HG02642 (cell line): ENCODE data around the gene POLA1.
"Not testable (repeated sequence)": the region's sequence is repeated elsewhere in the genome, so short reads cannot be mapped to it uniquely, and the experiment has no call there.

Experiments
- ATAC-seq: cut with Tn5 transposase; IDR thresholded peaks from one replicate; pipeline ENCODE4 v1.9.1; 2021; ENCODE audit warnings: mild to moderate bottlenecking; ENCODE audit not compliant: unreplicated experiment, poor library complexity

Gene POLA1

GRCh38 chrX:24790166-24790565, 96.4 kb downstream of the POLA1 start:
- no peak for ATAC-seq

- no peak for ATAC-seq
Observed at GRCh38 chrX:24796204-24796603, 102.5 kb downstream of the POLA1 start.

- ATAC-seq, result no peak
Observed at GRCh38 chrX:24799078-24799477, 105.4 kb downstream of the POLA1 start.

- ATAC-seq, result no peak
Observed at GRCh38 chrX:24799565-24799964, 105.8 kb downstream of the POLA1 start.

GRCh38 chrX:24805201-24805600, 111.5 kb downstream of the POLA1 start:
- ATAC-seq, result no peak

- ATAC-seq, result not testable (repeated sequence)
Observed at GRCh38 chrX:24819807-24820206, 126.1 kb downstream of the POLA1 start.

DNA sequence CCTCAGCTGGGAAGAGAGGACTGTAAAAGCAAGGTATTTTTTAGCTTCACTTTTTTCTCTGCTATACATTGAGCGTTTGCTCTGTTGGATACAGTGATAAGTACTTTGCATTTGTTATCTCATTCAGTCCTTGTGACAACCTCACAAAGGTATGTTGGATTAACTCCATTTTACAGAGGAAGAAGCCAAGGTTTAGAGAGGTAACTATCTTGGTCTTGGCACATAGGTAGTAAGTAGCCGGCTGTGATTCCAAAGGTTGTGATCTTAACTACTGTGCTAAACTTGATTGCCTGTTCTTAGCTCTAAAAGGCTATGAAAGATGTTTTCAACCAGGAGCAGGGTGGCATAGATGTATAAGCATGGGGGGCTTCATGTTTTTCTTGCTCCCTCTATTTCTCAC, 134.4 kb downstream of the POLA1 start:
- no peak for ATAC-seq

- ATAC-seq, result no peak
Observed at GRCh38 chrX:24828600-24828999, 134.9 kb downstream of the POLA1 start.

- no peak for ATAC-seq
Observed at GRCh38 chrX:24833695-24834094, 140.0 kb downstream of the POLA1 start.

- no peak for ATAC-seq
Observed at GRCh38 chrX:24837966-24838365, 144.2 kb downstream of the POLA1 start.

DNA sequence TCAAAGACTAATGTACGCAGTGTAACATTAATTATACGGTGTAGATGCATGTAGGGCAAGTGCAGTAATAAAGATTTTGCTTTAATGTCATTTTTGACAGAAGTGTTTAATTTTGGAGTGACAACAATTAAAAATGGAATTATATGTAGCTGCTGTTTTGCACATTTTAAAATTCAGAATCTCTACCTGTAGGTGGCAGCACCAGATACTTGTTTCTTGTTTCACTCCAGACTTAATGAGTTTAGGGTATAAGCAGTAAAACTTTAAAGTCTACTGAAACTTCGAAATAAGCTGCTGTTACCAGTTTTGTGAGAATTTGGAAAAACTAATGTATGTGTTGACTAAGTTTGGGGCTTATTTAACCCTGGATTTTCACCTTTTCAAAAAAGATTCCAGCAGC, 144.9 kb downstream of the POLA1 start:
- ATAC-seq, result no peak

- no peak for ATAC-seq
Observed at GRCh38 chrX:24839331-24839730, 145.6 kb downstream of the POLA1 start.

DNA sequence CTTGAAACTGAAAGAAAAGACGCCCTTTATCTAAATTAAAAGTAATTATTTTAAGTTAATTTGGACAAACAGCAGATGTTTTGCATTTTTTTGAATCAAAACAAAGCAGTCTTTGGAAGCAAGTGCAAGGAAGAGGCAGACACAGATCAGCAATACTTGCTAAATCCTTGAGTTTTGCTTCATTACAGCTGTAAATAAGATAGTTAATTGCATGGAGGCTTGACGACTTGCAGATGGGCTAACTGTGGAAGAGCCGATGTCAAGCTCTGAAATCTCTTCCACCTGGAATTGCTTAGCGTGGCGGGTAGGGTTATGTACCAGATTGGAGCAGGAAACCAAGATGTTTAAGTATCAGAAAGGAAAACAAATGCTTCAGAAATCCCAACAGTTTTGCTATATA, 148.8 kb downstream of the POLA1 start:
- ATAC-seq, result no peak

DNA sequence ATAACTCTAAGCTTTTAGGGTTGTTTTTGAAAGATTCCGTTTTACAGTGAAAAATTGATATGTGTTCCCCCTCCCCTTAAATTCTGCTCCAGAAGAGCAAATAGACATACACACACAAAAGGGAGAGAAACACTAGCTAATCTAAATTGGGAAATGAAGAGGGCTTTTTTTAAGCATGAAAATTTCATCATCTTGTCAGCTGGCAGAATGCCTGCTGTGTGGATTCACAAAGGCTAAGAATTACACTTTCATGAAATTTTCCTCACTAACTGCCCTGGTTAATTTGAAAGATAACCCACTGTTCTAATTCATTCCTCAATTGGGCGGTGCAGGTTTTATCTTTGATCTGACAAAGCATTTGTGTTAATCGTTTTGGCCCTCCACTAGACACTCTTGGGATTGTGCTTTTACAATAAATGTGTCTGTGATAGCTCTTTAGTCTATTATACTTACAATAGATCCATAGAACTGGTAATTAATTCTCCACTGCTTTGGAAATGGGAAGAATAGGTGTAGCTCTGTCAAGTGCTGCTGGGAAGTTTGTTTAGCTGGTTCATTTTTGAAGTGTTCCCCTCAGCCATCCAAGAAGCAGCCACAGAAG, 152.9 kb downstream of the POLA1 start:
- ATAC-seq, result no peak

DNA sequence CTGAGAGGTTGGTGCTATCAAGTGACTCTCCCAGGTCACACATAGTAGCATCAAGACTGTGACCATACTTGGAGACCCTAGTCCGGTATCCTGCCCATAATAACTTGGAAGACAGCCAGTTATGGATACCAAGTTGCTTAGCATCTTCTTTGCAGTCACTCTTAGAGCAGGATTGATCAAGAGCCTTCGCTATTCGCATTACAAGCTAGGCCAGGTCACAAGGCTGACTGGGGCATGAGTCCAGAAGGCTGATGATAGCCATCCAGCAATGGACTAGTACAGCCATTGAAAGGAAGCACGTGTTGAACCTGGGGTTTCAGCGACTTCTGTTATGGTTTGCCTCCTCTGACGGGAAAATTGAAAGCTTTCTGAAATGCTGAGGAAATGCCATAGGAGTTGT, 157.6 kb downstream of the POLA1 start:
- ATAC-seq, result no peak

GRCh38 chrX:24851780-24852179, 158.1 kb downstream of the POLA1 start:
- ATAC-seq, result no peak

DNA sequence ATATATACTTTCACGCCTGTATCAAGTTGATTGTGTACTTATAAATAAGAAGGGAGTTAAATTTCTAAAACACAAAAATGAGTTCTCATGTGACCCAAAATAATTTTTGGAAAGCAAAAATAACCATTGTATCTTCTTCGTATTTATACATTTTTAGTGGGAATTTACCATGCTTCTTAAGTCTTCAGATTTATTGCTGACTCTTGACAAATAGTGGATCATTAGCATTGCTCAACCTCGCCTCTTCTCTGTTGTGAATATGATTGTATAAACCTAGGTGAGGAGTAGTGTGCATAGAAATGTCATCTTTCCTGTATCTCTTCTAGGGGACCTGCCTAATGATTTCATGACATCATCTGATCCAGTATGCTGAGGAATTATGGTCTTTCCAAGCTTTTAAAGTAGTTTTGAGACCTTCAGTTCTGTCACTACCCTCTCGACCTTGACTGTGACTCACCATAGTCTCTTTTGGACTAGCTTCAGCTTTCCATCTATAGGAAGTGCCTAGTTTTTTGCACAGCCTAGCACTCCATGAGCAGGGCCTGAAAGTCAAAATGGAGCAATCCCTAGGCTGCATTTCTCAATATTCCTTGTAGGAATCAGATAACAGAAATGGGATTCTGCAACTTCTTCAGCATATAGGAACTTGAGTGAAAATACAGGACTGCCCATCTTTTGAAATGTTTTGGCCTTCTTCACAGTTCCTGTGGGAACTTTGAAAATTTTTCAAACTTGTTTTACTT, 164.5 kb downstream of the POLA1 start:
- no peak for ATAC-seq

DNA sequence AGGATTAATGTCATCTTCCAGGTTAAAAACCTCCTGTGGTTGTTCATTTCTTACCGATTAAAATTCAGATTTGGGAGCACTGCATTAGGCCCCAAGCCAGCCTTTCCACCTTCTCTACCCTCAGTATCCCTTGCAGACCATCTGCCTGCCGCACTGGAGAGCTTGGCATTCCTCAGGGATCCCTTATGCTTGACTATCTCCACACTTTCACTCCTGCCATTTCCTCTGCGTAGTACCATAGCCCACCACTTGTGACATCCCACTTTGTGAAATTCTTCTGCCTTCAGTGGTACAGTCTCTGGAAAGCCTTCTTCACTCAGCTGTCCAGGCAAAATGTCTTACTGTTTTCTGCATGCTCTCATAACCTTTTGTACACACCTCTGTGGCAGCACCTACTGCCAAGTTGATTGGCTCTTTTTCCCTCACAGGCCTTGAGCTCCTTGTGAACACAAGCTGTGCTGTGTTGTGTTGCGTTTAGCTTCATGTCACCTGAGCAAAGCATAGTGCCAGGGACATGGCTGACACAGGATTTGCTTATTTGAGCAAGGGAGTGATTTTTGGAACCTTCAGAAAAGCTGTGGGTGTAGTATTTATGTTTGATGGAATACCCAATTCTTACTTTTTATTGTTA, 165.6 kb downstream of the POLA1 start:
- no peak for ATAC-seq

DNA sequence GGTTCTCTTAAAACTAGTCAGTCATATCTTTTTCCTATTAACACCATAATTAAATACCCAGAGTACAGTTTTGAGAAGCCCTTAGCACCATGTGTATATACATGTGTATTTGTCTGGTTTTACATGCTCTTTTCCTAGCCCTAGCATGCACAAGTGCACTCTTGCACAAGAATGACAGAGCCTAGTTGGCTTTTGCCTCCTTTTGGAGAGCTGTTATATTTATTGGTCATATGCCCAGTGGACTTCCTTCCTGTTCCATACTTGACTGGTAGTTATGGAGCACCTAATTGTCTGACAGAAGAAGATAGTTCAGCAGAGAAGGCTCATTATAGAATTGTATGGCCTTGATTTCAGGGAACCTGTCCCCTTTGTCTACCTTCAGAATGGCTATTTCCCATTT, 166.4 kb downstream of the POLA1 start:
- ATAC-seq, result no peak

GRCh38 chrX:24862343-24862742, 168.6 kb downstream of the POLA1 start:
- ATAC-seq, result no peak

DNA sequence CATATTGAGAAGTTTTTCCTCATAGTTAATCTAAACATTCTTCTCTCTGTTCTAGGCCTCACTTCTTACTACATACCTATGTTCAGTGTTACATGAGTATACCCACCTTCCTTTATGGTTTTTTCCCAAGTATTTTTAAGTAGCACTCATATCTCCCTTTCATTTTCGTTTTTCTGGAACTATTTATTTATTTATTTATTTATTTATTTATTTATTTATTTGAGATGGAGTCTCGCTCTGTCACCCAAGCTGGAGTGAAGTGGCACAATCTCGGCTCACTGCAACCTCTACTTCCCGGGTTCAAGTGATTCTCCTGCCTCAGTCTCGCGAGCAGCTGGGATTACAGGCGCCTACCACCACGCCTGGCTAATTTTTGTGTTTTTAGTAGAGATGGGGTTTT, 170.1 kb downstream of the POLA1 start:
- ATAC-seq, result not testable (repeated sequence)

DNA sequence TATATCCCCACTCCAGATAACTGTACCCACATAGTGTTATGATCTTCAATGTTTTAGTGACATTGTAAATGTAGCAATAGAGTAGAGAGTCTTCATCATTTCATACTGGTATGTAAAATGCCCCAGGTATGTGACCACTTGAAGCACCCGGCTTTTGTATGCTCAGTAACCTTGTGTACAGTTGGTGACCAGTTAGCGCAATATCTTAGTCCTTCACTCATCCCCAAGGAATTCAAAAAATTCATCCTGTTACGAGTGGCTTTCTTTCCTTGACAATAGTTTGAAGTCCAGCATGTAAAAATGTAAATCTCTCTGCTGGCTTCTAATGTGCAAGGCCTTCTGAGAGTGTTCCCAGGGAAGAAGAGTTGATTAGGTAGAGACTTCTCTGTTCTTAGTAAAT, 176.4 kb downstream of the POLA1 start:
- no peak for ATAC-seq
